ENCODE results near the gene SP5. TPM values are rescaled to one million over a fixed set of nuclear protein-coding genes. Genes with fewer than 3 reads are reported as not detected.

Gene SP5
- total RNA-seq, 1 experiment from 2014 or later, result 0.98 TPM

GRCh38 chr2:170737821-170738220, 22.7 kb downstream of the SP5 start:
- TF ChIP-seq SP1 (IDR thresholded peaks at IDR 0.05; ENCODE audit: low read depth) (no peak), ELF1 (IDR thresholded peaks at IDR 0.05; ENCODE audit: borderline replicate concordance, low read depth) (no peak), EZH2phosphoT487 (IDR thresholded peaks at IDR 0.05; ENCODE audit: borderline replicate concordance) (no peak), CBX3 (IDR thresholded peaks at IDR 0.05; ENCODE audit: low read depth) (no peak), RAD21 (IDR thresholded peaks at IDR 0.05; ENCODE audit: low read depth) (no peak), EGR1 (IDR thresholded peaks at IDR 0.05; ENCODE audit: low read depth) (no peak), EZH2 (IDR thresholded peaks at IDR 0.05) (no peak), REST (IDR thresholded peaks at IDR 0.05; ENCODE audit: low read depth) (no peak)
- no peak for ATAC-seq
- ChIA-PET CTCF (no interaction called here), RAD21 (ENCODE audit: low non-redundant PET in 1 of 2, low total read pairs in 2 of 2, uncharacterized antibody in 2 of 2, unreplicated experiment in 2 of 2) (no interaction called here), POLR2A (no interaction called here)
- Histone ChIP-seq H2AFZ (ENCODE audit: low read depth, low read length, poor library complexity, severe bottlenecking) (no peak overlapping the region), H3K79me2 (ENCODE audit: insufficient read depth, low read length) (no peaks in the 10 kb centered on the region), H3K27me3 (ENCODE audit: insufficient read depth, low read length) (no peaks in the 10 kb centered on the region), H3K27ac (ENCODE audit: low read depth, low read length) (no peak overlapping the region), H3K4me1 (ENCODE audit: control insufficient read depth in 1 of 2, insufficient read depth in 2 of 2, low read length in 2 of 2) (peaks cover 8 to 18% of the 10 kb centered on the region in 2 experiments), H3K4me3 (replicated peaks in 1 of 2; ENCODE audit: low read depth in 1 of 2, low read length in 2 of 2) (no peak overlapping the region), H3K9ac (ENCODE audit: low read length) (no peak overlapping the region), H3K4me2 (ENCODE audit: low read length) (no peak overlapping the region), H3K36me3 (ENCODE audit: control insufficient read depth in 1 of 2, insufficient read depth in 2 of 2, low read length in 2 of 2) (no peaks in the 10 kb centered on the region), H4K20me1 (ENCODE audit: insufficient read depth) (no peaks in the 10 kb centered on the region), H3K9me2 (ENCODE audit: insufficient read depth) (no peaks in the 10 kb centered on the region), H3K9me3 (ENCODE audit: control insufficient read depth in 1 of 2, insufficient read depth in 1 of 2, low read depth in 1 of 2, low read length in 2 of 2) (no peaks in the 10 kb centered on the region)
- intact Hi-C loops (cut with micrococcal nuclease), result no loop called here
- DNase-seq (ENCODE audit: low read depth, low spot score), result no peak
- no TSS peak for BruUV-seq (replicated peaks)
